ENCODE data around the gene NIPAL3. TPM values are rescaled to one million over a fixed set of nuclear protein-coding genes. Genes with fewer than 3 reads are reported as not detected.

Gene NIPAL3
- total RNA-seq, 1 donor from 2014 or later, result 21.3 TPM

DNA sequence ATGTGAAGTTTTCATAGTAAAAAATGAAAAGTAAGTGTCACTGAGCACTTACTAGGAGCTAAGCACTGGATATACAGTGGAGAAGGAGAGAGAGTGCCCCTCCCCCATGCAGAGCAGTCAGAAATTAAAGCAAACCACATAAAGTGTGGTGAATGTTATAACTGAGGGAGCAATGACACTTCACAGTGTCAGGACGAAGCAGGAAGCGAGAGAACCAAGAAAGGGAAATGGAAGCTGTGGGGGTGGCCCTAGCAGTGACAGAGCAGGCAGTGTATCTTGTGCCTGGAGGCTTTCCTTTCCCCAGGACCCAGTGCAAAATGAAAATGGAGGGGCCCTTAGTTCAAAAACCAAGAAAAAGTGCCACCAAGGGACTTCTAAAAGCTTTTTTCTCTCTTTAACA lies 65.5 kb downstream of the NIPAL3 start:
- no peaks in the 10 kb centered on the region for H3K4me1 Mint-ChIP-seq
- H3K27ac Mint-ChIP-seq, result no peak overlapping the region
- no peak for DNase-seq (ENCODE audit: low spot score in 2 of 2, unreplicated experiment in 2 of 2)
- H3K27me3 Mint-ChIP-seq (ENCODE audit: low read depth), result no peaks in the 10 kb centered on the region
- no peaks in the 10 kb centered on the region for H3K36me3 Mint-ChIP-seq
- no peaks in the 10 kb centered on the region for H3K9me3 Mint-ChIP-seq
- no peak overlapping the region for H3K4me3 Mint-ChIP-seq
- TF ChIP-seq, protein P1, sequence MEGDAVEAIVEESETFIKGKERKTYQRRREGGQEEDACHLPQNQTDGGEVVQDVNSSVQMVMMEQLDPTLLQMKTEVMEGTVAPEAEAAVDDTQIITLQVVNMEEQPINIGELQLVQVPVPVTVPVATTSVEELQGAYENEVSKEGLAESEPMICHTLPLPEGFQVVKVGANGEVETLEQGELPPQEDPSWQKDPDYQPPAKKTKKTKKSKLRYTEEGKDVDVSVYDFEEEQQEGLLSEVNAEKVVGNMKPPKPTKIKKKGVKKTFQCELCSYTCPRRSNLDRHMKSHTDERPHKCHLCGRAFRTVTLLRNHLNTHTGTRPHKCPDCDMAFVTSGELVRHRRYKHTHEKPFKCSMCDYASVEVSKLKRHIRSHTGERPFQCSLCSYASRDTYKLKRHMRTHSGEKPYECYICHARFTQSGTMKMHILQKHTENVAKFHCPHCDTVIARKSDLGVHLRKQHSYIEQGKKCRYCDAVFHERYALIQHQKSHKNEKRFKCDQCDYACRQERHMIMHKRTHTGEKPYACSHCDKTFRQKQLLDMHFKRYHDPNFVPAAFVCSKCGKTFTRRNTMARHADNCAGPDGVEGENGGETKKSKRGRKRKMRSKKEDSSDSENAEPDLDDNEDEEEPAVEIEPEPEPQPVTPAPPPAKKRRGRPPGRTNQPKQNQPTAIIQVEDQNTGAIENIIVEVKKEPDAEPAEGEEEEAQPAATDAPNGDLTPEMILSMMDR (IDR thresholded peaks at IDR 0.05; ENCODE audit: unreplicated experiment), result no peak

DNA sequence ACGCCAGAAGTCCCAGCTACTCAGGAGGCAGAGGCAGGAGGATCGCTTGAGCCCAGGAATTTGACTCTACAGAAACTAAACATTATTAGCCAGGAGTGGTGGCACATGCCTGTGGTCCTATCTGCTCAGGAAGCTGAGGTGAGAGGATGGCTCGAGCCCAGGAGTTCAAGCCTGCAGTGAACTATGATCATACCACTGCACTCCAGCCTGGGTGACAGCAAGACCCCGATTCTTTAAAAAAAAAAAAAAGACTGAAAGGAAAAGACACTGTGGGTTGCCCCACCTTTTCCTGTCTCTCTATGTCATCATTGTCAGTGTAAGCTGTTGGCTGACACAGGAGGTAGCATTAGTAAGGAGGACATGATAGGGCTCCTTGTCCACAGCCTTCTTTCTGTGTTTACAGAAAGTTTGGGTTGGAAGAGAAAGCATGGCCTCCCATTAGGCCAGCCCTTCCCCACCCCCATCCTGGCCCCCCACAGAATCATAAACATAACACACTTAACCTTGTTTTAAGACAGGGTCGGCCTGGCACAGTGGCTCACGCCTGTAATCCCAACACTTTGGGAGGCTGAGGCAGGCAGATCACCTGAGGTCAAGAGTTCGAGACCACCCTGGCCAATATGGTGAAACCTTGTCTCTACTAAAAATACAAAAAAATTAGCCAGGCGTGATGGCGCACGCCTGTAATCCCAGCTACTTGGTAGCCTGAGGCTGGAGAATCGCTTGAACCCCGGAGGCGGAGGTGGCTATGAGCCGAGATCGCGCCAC lies 66.4 kb downstream of the NIPAL3 start:
- Mint-ChIP-seq H3K9me3 (no peaks in the 10 kb centered on the region), H3K4me3 (no peak overlapping the region), H3K4me1 (no peaks in the 10 kb centered on the region), H3K36me3 (no peaks in the 10 kb centered on the region), H3K27ac (no peak overlapping the region), H3K27me3 (ENCODE audit: low read depth) (no peaks in the 10 kb centered on the region)
- TF ChIP-seq, protein P1 (IDR thresholded peaks at IDR 0.05; ENCODE audit: unreplicated experiment), result no peak
- no peak for DNase-seq (ENCODE audit: low spot score in 2 of 2, unreplicated experiment in 2 of 2)

DNA sequence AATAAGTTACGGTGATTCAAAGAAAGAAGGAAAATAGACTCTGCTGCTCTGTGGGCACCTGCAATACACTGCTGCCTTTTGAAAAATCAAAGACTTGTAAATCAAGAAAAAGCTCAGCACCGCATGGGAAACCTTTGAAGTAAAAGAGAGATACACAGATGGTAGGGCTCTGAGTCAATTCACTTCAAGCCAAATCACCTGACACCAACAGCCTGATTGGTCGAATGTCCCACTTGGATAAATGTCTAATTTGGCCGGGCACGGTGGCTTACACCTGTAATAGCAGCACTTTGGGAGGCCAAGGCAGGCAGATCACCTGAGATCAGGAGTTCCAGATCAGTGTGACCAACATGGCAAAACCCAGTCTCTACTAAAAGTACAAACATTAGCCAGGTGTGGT lies 67.8 kb downstream of the NIPAL3 start:
- Mint-ChIP-seq H3K36me3 (no peaks in the 10 kb centered on the region), H3K9me3 (no peaks in the 10 kb centered on the region), H3K27ac (no peak overlapping the region), H3K4me1 (no peaks in the 10 kb centered on the region), H3K4me3 (no peak overlapping the region), H3K27me3 (ENCODE audit: low read depth) (no peaks in the 10 kb centered on the region)
- TF ChIP-seq, protein P1 (IDR thresholded peaks at IDR 0.05; ENCODE audit: unreplicated experiment), result no peak
- no peak for DNase-seq (ENCODE audit: low spot score in 2 of 2, unreplicated experiment in 2 of 2)

DNA sequence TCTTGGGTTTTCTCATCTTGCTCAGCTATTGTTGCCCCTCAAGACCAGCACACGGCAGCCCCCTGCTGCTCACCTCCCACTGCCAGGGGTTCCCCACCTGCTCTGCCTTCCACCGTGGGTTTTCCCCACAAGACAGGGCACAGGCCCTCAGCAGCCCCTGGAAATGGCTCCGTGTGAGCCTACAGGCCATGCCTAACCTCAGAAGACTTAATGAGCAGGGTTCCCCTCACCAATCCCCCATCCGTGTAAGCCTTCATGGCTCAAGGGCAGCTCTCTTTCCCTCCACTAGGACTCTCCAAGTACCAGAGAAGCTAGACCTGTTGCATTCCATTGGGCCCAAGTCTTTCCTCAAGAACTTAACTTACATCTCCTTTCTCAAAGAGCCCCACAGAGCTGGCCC lies 68.6 kb downstream of the NIPAL3 start:
- Mint-ChIP-seq H3K27me3 (ENCODE audit: low read depth) (no peaks in the 10 kb centered on the region), H3K36me3 (no peaks in the 10 kb centered on the region), H3K4me1 (no peaks in the 10 kb centered on the region), H3K9me3 (peaks cover 4% of the 10 kb centered on the region), H3K27ac (no peak overlapping the region), H3K4me3 (no peak overlapping the region)
- TF ChIP-seq, protein P1 (IDR thresholded peaks at IDR 0.05; ENCODE audit: unreplicated experiment), result no peak
- no peak for DNase-seq (ENCODE audit: low spot score in 2 of 2, unreplicated experiment in 2 of 2)

DNA sequence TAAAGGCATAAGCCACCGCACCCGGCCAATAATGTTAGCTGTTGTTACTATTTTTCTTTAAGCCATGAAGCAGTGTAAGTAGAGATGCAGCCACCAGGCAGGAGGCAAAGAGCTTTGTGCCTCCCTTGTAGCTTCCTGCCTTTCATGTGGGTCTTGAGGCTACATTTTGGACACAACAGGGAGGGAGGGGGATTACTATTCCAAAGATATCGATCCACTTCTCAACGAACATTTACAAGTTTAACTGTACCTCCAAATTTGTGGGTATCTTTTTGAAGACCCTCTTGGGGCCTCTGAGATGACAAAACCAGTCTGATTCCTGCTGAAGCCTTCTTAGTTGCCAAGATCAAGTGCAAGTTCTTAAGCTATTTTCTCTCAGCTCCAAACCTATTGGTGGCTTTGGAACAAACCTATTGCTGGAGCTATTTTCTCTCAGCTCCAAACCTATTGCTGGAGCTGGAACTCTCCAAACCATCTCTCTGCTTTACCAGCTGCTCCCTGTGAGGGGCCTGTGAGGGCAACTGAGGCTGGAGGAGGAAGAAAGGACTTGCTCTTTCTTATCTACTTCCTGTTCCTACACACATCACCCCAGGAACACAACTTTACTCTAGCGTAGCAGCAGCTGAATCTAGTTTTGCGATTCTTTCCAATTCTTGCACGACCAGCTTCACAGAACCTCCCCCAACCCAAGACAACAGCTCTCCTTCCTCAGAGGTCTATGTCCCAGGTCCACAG lies 70.9 kb downstream of the NIPAL3 start:
- Mint-ChIP-seq H3K4me1 (peaks cover 2% of the 10 kb centered on the region), H3K27ac (no peak overlapping the region), H3K9me3 (peaks cover 8% of the 10 kb centered on the region), H3K27me3 (ENCODE audit: low read depth) (no peaks in the 10 kb centered on the region), H3K4me3 (no peak overlapping the region), H3K36me3 (no peaks in the 10 kb centered on the region)
- TF ChIP-seq, protein P1 (IDR thresholded peaks at IDR 0.05; ENCODE audit: unreplicated experiment), result no peak
- no peak for DNase-seq (ENCODE audit: low spot score in 2 of 2, unreplicated experiment in 2 of 2)

Measured in mesothelial cell of epicardium (in vitro differentiated cells).